ENCODE results near the gene ARVCF. TPM values are rescaled to one million over a fixed set of nuclear protein-coding genes. Genes with fewer than 3 reads are reported as not detected.

ARVCF gene
- total RNA-seq, 2 donors from 2014 or later = 39.6 to 65.9 TPM

GRCh38 chr22:20032407-20032991 lies 15.9 kb upstream of the ARVCF start:
- TF ChIP-seq POLR2AphosphoS5 (IDR thresholded peaks at IDR 0.05) (no peak), POLR2A (IDR thresholded peaks at IDR 0.05) (no peak)
- TF ChIP-seq, protein P1, sequence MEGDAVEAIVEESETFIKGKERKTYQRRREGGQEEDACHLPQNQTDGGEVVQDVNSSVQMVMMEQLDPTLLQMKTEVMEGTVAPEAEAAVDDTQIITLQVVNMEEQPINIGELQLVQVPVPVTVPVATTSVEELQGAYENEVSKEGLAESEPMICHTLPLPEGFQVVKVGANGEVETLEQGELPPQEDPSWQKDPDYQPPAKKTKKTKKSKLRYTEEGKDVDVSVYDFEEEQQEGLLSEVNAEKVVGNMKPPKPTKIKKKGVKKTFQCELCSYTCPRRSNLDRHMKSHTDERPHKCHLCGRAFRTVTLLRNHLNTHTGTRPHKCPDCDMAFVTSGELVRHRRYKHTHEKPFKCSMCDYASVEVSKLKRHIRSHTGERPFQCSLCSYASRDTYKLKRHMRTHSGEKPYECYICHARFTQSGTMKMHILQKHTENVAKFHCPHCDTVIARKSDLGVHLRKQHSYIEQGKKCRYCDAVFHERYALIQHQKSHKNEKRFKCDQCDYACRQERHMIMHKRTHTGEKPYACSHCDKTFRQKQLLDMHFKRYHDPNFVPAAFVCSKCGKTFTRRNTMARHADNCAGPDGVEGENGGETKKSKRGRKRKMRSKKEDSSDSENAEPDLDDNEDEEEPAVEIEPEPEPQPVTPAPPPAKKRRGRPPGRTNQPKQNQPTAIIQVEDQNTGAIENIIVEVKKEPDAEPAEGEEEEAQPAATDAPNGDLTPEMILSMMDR (IDR thresholded peaks at IDR 0.05) = no peak
- H3K4me1 ChIP-seq (replicated peaks) = no peaks in the 10 kb centered on the region
- 89% methylated on average over 6 of the region's 7 CpGs for WGBS
- no peak overlapping the region for H3K27ac ChIP-seq
- H3K4me3 ChIP-seq = no peak overlapping the region
- intact Hi-C loops (cut with DNase I) = no loop called here
- DNase-seq (ENCODE audit: low spot score) = no peak
- peaks cover 0 to 3% of the 10 kb centered on the region in 2 donors for H3K36me3 ChIP-seq
- no peaks in the 10 kb centered on the region for H3K27me3 ChIP-seq (replicated peaks; ENCODE audit: insufficient read depth)
- no peaks in the 10 kb centered on the region for H3K9me3 ChIP-seq

DNA sequence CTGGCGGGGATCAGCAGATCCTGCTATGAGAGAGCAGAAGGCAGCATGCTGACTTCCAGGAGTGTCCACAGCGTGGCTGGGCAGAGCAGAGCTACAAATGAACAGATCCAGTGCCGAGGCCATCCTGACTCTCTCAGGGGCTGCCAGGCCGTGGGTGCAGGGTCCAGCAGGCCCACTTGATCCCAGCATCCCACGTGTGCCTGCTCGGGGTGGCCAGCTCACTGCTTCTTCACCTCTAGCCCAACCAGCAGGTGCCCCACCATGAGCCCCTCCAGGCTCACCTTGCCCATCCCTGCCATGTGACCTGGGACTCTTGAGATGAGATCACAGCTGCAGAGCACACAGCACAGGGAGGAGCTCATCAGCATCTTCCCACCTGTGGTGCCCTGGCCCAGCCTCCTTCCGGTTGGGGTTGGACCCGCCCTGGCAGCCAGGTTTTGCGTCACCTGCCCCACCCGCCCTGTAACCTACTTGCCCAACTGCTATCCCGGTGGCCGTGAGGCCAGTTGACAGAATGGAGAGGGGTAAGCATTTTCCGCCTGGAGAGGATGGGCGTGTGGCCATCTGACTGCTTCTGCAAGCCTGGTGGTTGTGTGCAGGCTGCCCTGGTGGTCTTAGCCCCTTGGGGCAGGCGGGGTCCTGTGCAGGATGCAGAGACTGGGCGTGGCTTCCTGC lies 15.2 kb upstream of the ARVCF start:
- Histone ChIP-seq H3K9me3 (no peaks in the 10 kb centered on the region), H3K36me3 (no peaks in the 10 kb centered on the region), H3K27me3 (replicated peaks; ENCODE audit: insufficient read depth) (no peaks in the 10 kb centered on the region), H3K27ac (no peak overlapping the region), H3K4me1 (replicated peaks) (no peaks in the 10 kb centered on the region), H3K4me3 (no peak overlapping the region)
- DNase-seq (ENCODE audit: low spot score) = no peak
- intact Hi-C loops (cut with DNase I) = no loop called here
- WGBS = 86% methylated on average over 16 of the region's 16 CpGs
- TF ChIP-seq, protein P1 (IDR thresholded peaks at IDR 0.05) = no peak
- TF ChIP-seq POLR2A (IDR thresholded peaks at IDR 0.05) = no peak
- no peak for TF ChIP-seq POLR2AphosphoS5 (IDR thresholded peaks at IDR 0.05)

DNA sequence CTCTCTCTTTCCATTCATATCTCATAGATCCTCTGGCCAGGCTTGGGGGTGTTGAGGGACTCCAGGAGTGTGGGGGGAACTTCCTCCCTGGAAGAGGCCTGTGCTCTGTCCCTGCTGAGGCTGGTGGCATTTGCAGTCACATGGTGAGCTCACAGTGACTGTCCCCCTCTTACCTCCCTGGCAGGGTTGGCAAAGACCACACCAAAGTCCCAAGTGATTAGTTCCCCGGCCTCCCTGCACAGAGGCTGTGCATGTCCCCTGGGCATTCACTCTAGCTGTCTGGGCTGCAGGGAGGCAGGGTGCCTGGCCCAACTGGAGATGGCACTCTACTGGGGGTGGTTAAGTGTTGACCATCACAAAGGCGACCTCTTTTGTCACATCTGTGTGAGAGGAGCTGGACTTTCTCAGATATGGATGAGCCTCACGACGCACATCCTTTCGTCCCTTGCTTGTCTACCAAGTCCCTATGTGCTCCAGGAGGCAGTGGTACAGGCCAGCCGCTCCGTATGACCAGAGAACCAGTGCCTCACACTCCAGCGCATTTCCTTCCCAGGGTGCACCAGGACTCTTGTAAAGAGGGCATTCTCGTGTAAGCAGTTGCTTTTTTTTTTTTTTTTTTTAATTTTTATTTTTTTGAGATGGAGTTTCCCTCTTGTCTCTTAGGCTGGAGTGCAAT lies 13.1 kb upstream of the ARVCF start:
- TF ChIP-seq POLR2AphosphoS5 (IDR thresholded peaks at IDR 0.05) = no peak
- TF ChIP-seq, protein P1 (IDR thresholded peaks at IDR 0.05) = no peak
- no peak for TF ChIP-seq POLR2A (IDR thresholded peaks at IDR 0.05)
- WGBS = 93% methylated on average over 9 of the region's 9 CpGs
- no peaks in the 10 kb centered on the region for H3K27me3 ChIP-seq (replicated peaks; ENCODE audit: insufficient read depth)
- intact Hi-C loops (cut with DNase I) = no loop called here
- H3K9me3 ChIP-seq = no peaks in the 10 kb centered on the region
- H3K36me3 ChIP-seq = no peaks in the 10 kb centered on the region
- no peaks in the 10 kb centered on the region for H3K4me1 ChIP-seq (replicated peaks)
- no peak overlapping the region for H3K27ac ChIP-seq
- DNase-seq (ENCODE audit: low spot score) = no peak
- no peak overlapping the region for H3K4me3 ChIP-seq

DNA sequence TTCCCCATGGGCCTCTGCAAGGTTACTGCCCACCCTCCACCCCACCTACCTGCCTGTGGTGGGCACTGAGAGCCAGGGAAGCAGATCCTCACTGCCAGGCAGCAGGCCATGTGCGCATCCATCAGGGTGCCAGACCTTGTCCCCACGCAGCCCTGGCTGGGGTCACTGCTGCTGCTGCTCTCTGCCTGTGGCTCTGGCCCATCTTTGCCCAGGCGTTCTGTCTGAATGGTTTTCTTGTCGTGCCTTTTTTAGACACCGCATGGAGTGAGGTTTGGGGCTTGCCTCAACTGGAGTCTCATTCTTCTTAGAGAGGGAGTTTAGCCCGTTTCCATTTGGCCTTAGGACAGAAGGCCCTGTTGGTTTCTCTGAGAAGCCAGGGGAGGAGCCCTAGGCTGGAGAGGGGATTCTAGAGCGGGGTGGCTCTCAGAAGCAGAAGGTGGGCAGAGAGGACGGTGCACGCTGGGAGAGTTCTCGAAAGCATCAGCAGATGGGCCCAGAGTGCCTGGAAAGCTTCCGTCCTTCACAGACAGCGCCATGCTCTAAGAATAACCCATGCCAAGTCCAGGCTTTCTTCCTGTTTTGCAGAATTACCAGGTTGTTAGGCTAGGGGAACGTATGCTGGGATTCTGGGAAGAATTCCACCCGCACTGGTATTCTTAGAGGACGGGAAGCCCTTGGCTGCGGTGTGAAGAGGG lies 12.4 kb upstream of the ARVCF start:
- intact Hi-C loops (cut with DNase I) = no loop called here
- Histone ChIP-seq H3K9me3 (no peaks in the 10 kb centered on the region), H3K27me3 (replicated peaks; ENCODE audit: insufficient read depth) (no peaks in the 10 kb centered on the region), H3K4me1 (replicated peaks) (no peaks in the 10 kb centered on the region), H3K27ac (no peak overlapping the region), H3K4me3 (no peak overlapping the region), H3K36me3 (no peaks in the 10 kb centered on the region)
- TF ChIP-seq, protein P1 (IDR thresholded peaks at IDR 0.05) = no peak
- TF ChIP-seq POLR2AphosphoS5 (IDR thresholded peaks at IDR 0.05) (no peak), POLR2A (IDR thresholded peaks at IDR 0.05) (no peak)
- DNase-seq (ENCODE audit: low spot score) = no peak
- 69% methylated on average over 16 of the region's 16 CpGs for WGBS
